ENCODE measurements around the gene NTRK3.

Gene NTRK3

GRCh38 chr15:88178631-88179030 lies 77.9 kb downstream of the NTRK3 start:
- DNase-seq (ENCODE audit: low read depth), result no peak

GRCh38 chr15:88177451-88177850 lies 79.1 kb downstream of the NTRK3 start:
- no peak for DNase-seq (ENCODE audit: low read depth)

- no peak for DNase-seq (ENCODE audit: low read depth)
Measured at GRCh38 chr15:88174571-88174970, 82.0 kb downstream of the NTRK3 start.

- no peak for DNase-seq (ENCODE audit: low read depth)
Measured at GRCh38 chr15:88166082-88166993, 90.2 kb downstream of the NTRK3 start.

GRCh38 chr15:88161636-88162035 lies 94.9 kb downstream of the NTRK3 start:
- DNase-seq (ENCODE audit: low read depth), result no peak

- DNase-seq (ENCODE audit: low read depth), result no peak
Measured at GRCh38 chr15:88155310-88155709, 101.2 kb downstream of the NTRK3 start.

GRCh38 chr15:88152672-88153071 lies 103.9 kb downstream of the NTRK3 start:
- no peak for DNase-seq (ENCODE audit: low read depth)

GRCh38 chr15:88147760-88148159 lies 108.8 kb downstream of the NTRK3 start:
- DNase-seq (ENCODE audit: low read depth), result no peak

- no peak for DNase-seq (ENCODE audit: low read depth)
Measured at GRCh38 chr15:88144921-88145653, 111.5 kb downstream of the NTRK3 start.

GRCh38 chr15:88142121-88142520 lies 114.4 kb downstream of the NTRK3 start:
- no peak for DNase-seq (ENCODE audit: low read depth)

GRCh38 chr15:88141269-88141889 lies 115.2 kb downstream of the NTRK3 start:
- DNase-seq (ENCODE audit: low read depth), result no peak

- DNase-seq (ENCODE audit: low read depth), result no peak
Measured at GRCh38 chr15:88140398-88140797, 116.1 kb downstream of the NTRK3 start.

- no peak for DNase-seq (ENCODE audit: low read depth)
Measured at GRCh38 chr15:88139936-88140335, 116.6 kb downstream of the NTRK3 start.

GRCh38 chr15:88133795-88134194 lies 122.7 kb downstream of the NTRK3 start:
- DNase-seq (ENCODE audit: low read depth), result no peak

GRCh38 chr15:88132499-88132898 lies 124.0 kb downstream of the NTRK3 start:
- no peak for DNase-seq (ENCODE audit: low read depth)

- DNase-seq (ENCODE audit: low read depth), result no peak
Measured at GRCh38 chr15:88131937-88132336, 124.6 kb downstream of the NTRK3 start.

- DNase-seq (ENCODE audit: low read depth), result no peak
Measured at GRCh38 chr15:88127432-88127790, 129.1 kb downstream of the NTRK3 start.

GRCh38 chr15:88126695-88127431 lies 129.7 kb downstream of the NTRK3 start:
- DNase-seq (ENCODE audit: low read depth), result no peak

- DNase-seq (ENCODE audit: low read depth), result no peak
Measured at GRCh38 chr15:88125576-88125975, 131.0 kb downstream of the NTRK3 start.

- no peak for DNase-seq (ENCODE audit: low read depth)
Measured at GRCh38 chr15:88124199-88124598, 132.3 kb downstream of the NTRK3 start.

- no peak for DNase-seq (ENCODE audit: low read depth)
Measured at GRCh38 chr15:88121968-88122530, 134.5 kb downstream of the NTRK3 start.

- DNase-seq (ENCODE audit: low read depth), result no peak
Measured at GRCh38 chr15:88120026-88120425, 136.5 kb downstream of the NTRK3 start.
